GM12878 (cell line): ENCODE data around the gene GTF2F2. TPM values are rescaled to one million over a fixed set of nuclear protein-coding genes. Genes with fewer than 3 reads are reported as not detected.

Experiments used
- ETV6 ChIP-seq, 2 experiments: fragments of 450-650 bp in 1 of 2; IDR thresholded peaks in 1 of 2; conservative IDR thresholded peaks in 1 of 2; 2 replicates each; pipeline ENCODE4 v1.6.1; 2014; ENCODE audit warnings: antibody characterized with exemption in 1 of 2, borderline replicate concordance in 1 of 2, low read depth in 1 of 2, mild to moderate bottlenecking in 1 of 2, moderate library complexity in 1 of 2
- FOS ChIP-seq: IDR thresholded peaks from 3 replicates; pipeline ENCODE4 v1.6.1; 2011; ENCODE audit warnings: borderline replicate concordance; ENCODE audit not compliant: insufficient read length; ENCODE audit errors: extremely low read depth
- FOXK2 ChIP-seq: fragments of 450-650 bp; IDR thresholded peaks from 2 replicates; pipeline ENCODE4 v1.6.1; 2017; ENCODE audit warnings: mild to moderate bottlenecking, moderate library complexity
- GATAD2B ChIP-seq: fragments of 450-650 bp; conservative IDR thresholded peaks from 2 replicates; pipeline ENCODE4 v1.6.1; 2017; ENCODE audit warnings: low read depth, mild to moderate bottlenecking, moderate library complexity
- HCFC1 ChIP-seq: fragments of 150-350 bp; IDR thresholded peaks from 2 replicates; pipeline ENCODE4 v1.6.1; 2014; ENCODE audit warnings: low read length
- HDAC2 ChIP-seq: fragments of 200-600 bp; sonication (generic); IDR thresholded peaks from 2 replicates; pipeline ENCODE4 v1.6.1; 2017
- NRF1 ChIP-seq: conservative IDR thresholded peaks from 2 replicates; pipeline ENCODE4 v1.6.1; 2011; ENCODE audit warnings: mild to moderate bottlenecking, low read depth, low read length, improper control_type of control experiment
- RB1 ChIP-seq: fragments of 450-650 bp; formaldehyde crosslinking; IDR thresholded peaks from 2 replicates; pipeline ENCODE4 v1.6.1; 2017; ENCODE audit warnings: mild to moderate bottlenecking, borderline replicate concordance
- SP1 ChIP-seq: IDR thresholded peaks from one replicate; pipeline ENCODE4 v1.6.1; 2011; ENCODE audit warnings: low read depth, low read length
- SREBF1 ChIP-seq: IDR thresholded peaks from 2 replicates; pipeline ENCODE4 v1.6.1; 2012; ENCODE audit warnings: mild to moderate bottlenecking, low read length
- TBL1XR1 ChIP-seq: IDR thresholded peaks from 2 replicates; pipeline ENCODE4 v1.6.1; 2012; ENCODE audit warnings: low read depth, low read length, improper control_type of control experiment
- ZNF384 ChIP-seq: IDR thresholded peaks from 2 replicates; pipeline ENCODE4 v1.6.1; 2012; ENCODE audit warnings: low read depth, mild to moderate bottlenecking, low read length, improper control_type of control experiment, borderline replicate concordance
- polyA plus RNA-seq, 11 experiments: library from polyadenylated mRNA; depleted of rRNA in 4 of 11; unstranded in 6 of 11; stranded (reverse) in 5 of 11; fragments of >200 nt; fragmentation: Nextera tagmentation in 4 of 11; fragmentation: Illumina TruSeq in 1 of 11; extraction: Ambion mirVana in 4 of 11; extraction: Trizol in 1 of 11; gene quantifications; 1 replicate in 1 of 11; 2 replicates in 10 of 11; pipeline versions ENCODE4 v1.2.1 to v1.2.3, GENCODE V29; 2011 to 2016; ENCODE audit warnings: inconsistent platforms in 2 of 11, missing spikeins in 2 of 11, low read depth in 1 of 11
- total RNA-seq, 4 experiments: library from RNA; depleted of rRNA in 3 of 4; stranded (reverse); fragments of >200 nt in 3 of 4; fragmentation: Illumina TruSeq in 1 of 4; extraction: Trizol in 1 of 4; gene quantifications; 2 replicates each; pipeline versions ENCODE4 v1.2.1 to v1.2.3, GENCODE V29; 2013 to 2021
- TF ChIP-seq, protein P1 (sequence below): fragments of 450-650 bp; IDR thresholded peaks from 2 replicates; pipeline ENCODE4 v1.6.1; 2018; ENCODE audit warnings: borderline replicate concordance, mild to moderate bottlenecking; ENCODE audit not compliant: partially characterized antibody
- TF ChIP-seq, protein P2 (sequence below): fragments of 450-650 bp; IDR thresholded peaks from 2 replicates; pipeline ENCODE4 v1.6.1; 2017; ENCODE audit warnings: mild to moderate bottlenecking, moderate library complexity

GTF2F2 gene
- total and polyA plus RNA-seq, 10 of the 15 experiments (the other 5 are each of a cell fraction or from before 2014, with no cell fraction given) = 14.5 to 30.8 (median 22.6) TPM

DNA sequence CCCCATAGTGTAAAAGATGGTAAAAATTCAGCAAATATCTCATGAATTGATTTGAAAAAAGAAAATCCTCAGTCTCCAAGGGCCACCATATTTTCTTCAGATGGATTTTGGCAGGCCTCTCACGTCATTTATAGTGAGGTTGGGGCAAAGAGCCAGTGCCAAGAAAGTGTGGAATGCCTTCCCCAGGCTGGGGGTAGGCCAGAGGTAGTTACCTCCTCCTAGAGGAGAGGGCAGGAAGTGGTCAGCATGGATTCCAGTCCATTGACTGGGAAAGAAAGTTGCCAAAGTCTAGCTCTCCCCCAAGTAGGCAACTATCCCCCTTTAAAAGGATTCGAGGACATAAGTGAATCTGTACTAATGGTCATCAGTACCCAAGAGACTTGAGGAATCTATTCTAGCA is 148.9 kb downstream of the GTF2F2 start (continued):
- TF ChIP-seq, protein P1, sequence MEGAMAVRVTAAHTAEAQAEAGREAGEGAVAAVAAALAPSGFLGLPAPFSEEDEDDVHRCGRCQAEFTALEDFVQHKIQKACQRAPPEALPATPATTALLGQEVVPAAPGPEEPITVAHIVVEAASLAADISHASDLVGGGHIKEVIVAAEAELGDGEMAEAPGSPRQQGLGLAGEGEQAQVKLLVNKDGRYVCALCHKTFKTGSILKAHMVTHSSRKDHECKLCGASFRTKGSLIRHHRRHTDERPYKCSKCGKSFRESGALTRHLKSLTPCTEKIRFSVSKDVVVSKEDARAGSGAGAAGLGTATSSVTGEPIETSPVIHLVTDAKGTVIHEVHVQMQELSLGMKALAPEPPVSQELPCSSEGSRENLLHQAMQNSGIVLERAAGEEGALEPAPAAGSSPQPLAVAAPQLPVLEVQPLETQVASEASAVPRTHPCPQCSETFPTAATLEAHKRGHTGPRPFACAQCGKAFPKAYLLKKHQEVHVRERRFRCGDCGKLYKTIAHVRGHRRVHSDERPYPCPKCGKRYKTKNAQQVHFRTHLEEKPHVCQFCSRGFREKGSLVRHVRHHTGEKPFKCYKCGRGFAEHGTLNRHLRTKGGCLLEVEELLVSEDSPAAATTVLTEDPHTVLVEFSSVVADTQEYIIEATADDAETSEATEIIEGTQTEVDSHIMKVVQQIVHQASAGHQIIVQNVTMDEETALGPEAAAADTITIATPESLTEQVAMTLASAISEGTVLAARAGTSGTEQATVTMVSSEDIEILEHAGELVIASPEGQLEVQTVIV = no peak
- TF ChIP-seq ZNF384 (no peak), FOS (no peak), HCFC1 (no peak), GATAD2B (no peak), NRF1 (no peak), SP1 (no peak), TBL1XR1 (no peak), FOXK2 (no peak), HDAC2 (no peak), RB1 (no peak), SREBF1 (no peak), ETV6 (conservative IDR thresholded peaks at IDR 0.05 in 1 of 2, IDR thresholded peaks at IDR 0.05 in 1 of 2; ENCODE audit: borderline replicate concordance in 1 of 2, low read depth in 1 of 2) (no peak)
- TF ChIP-seq, protein P2, sequence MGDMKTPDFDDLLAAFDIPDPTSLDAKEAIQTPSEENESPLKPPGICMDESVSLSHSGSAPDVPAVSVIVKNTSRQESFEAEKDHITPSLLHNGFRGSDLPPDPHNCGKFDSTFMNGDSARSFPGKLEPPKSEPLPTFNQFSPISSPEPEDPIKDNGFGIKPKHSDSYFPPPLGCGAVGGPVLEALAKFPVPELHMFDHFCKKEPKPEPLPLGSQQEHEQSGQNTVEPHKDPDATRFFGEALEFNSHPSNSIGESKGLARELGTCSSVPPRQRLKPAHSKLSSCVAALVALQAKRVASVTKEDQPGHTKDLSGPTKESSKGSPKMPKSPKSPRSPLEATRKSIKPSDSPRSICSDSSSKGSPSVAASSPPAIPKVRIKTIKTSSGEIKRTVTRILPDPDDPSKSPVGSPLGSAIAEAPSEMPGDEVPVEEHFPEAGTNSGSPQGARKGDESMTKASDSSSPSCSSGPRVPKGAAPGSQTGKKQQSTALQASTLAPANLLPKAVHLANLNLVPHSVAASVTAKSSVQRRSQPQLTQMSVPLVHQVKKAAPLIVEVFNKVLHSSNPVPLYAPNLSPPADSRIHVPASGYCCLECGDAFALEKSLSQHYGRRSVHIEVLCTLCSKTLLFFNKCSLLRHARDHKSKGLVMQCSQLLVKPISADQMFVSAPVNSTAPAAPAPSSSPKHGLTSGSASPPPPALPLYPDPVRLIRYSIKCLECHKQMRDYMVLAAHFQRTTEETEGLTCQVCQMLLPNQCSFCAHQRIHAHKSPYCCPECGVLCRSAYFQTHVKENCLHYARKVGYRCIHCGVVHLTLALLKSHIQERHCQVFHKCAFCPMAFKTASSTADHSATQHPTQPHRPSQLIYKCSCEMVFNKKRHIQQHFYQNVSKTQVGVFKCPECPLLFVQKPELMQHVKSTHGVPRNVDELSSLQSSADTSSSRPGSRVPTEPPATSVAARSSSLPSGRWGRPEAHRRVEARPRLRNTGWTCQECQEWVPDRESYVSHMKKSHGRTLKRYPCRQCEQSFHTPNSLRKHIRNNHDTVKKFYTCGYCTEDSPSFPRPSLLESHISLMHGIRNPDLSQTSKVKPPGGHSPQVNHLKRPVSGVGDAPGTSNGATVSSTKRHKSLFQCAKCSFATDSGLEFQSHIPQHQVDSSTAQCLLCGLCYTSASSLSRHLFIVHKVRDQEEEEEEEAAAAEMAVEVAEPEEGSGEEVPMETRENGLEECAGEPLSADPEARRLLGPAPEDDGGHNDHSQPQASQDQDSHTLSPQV = no peak
